Measurements from ENCODE around the gene BANP. TPM values are rescaled to one million over a fixed set of nuclear protein-coding genes. Genes with fewer than 3 reads are reported as not detected.
"Not testable (repeated sequence)": the region's sequence is repeated elsewhere in the genome, so short reads cannot be mapped to it uniquely, and the experiment has no call there.

Gene BANP
- total and polyA plus RNA-seq, 4 donors: 10.3 to 56.6 (median 20.1) TPM

DNA sequence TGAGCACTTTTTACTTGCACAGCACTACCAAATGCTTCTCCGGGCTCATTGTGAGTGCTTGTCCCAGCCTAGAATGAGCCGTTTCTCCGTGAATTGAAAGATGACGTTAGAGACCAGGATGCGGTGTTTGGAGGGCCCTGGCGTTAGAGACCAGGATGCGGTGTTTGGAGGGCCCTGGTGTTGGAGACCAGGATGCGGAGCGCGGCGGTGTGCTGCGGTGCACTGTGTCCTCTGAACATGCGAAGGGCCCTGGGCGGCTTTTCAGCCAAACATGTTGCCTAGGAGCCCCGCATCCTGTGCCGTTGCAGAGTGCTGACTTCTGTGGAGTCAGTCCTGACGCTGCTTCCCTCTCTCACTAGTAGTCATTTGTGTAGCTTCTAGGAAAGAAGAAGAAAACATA lies 42.7 kb downstream of the BANP start:
- H3K27ac ChIP-seq (ENCODE audit: low read depth in 1 of 2, low read length in 1 of 2): no peak overlapping the region
- H3K36me3 ChIP-seq (ENCODE audit: control insufficient read depth in 4 of 4, insufficient read depth in 4 of 4, low read length in 4 of 4): peaks cover 0 to 13% (median 3%) of the 10 kb centered on the region in 4 donors
- H3K9me3 ChIP-seq (ENCODE audit: control insufficient read depth in 4 of 4, insufficient read depth in 3 of 4, low read length in 3 of 4): no peaks in the 10 kb centered on the region
- H3K9ac ChIP-seq (ENCODE audit: insufficient read depth in 1 of 2, low read length in 2 of 2): no peak overlapping the region
- no peak overlapping the region for H3K4me3 ChIP-seq
- DNase-seq: no peak
- no peaks in the 10 kb centered on the region for H3K27me3 ChIP-seq (ENCODE audit: control insufficient read depth in 3 of 3, insufficient read depth in 3 of 3, low read length in 2 of 3)
- TF ChIP-seq, protein P1, sequence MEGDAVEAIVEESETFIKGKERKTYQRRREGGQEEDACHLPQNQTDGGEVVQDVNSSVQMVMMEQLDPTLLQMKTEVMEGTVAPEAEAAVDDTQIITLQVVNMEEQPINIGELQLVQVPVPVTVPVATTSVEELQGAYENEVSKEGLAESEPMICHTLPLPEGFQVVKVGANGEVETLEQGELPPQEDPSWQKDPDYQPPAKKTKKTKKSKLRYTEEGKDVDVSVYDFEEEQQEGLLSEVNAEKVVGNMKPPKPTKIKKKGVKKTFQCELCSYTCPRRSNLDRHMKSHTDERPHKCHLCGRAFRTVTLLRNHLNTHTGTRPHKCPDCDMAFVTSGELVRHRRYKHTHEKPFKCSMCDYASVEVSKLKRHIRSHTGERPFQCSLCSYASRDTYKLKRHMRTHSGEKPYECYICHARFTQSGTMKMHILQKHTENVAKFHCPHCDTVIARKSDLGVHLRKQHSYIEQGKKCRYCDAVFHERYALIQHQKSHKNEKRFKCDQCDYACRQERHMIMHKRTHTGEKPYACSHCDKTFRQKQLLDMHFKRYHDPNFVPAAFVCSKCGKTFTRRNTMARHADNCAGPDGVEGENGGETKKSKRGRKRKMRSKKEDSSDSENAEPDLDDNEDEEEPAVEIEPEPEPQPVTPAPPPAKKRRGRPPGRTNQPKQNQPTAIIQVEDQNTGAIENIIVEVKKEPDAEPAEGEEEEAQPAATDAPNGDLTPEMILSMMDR (IDR thresholded peaks at IDR 0.05; ENCODE audit: control extremely low read depth, extremely low read depth): no peak
- no peak for ATAC-seq (ENCODE audit: insufficient read depth, low FRiP score)
- 97 to 98% methylated on average over 17 of the region's 17 CpGs for WGBS, 2 donors
- H3K4me1 ChIP-seq (ENCODE audit: control insufficient read depth in 5 of 5, insufficient read depth in 5 of 5, low read length in 5 of 5): no peaks in the 10 kb centered on the region

DNA sequence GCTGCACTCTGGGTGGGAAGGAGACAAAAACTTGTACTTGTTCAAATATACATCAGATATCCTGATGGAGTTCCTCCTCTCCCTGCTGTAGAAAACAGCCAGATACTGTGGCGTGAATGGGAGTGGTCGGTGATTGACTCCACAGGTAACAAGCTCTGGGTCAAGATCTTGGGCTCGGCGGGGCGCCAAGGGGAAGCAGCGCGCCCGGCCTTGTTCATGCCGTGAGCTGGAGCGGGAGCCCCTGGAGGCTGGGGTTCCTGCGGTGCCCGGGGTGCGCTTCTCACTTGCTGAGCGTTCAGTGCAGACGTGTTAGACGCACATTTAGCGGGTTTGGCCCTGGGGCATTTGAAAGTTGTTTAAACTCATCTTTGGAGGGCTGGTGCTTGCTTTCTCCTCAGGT lies 44.4 kb downstream of the BANP start:
- Histone ChIP-seq H3K4me3 (no peak overlapping the region), H3K27me3 (ENCODE audit: control insufficient read depth in 3 of 3, insufficient read depth in 3 of 3, low read length in 2 of 3) (no peaks in the 10 kb centered on the region), H3K4me1 (ENCODE audit: control insufficient read depth in 5 of 5, insufficient read depth in 5 of 5, low read length in 5 of 5) (no peaks in the 10 kb centered on the region), H3K9ac (ENCODE audit: insufficient read depth in 1 of 2, low read length in 2 of 2) (no peak overlapping the region), H3K9me3 (ENCODE audit: control insufficient read depth in 4 of 4, insufficient read depth in 3 of 4, low read length in 3 of 4) (no peaks in the 10 kb centered on the region), H3K27ac (ENCODE audit: low read depth in 1 of 2, low read length in 1 of 2) (no peak overlapping the region), H3K36me3 (ENCODE audit: control insufficient read depth in 4 of 4, insufficient read depth in 4 of 4, low read length in 4 of 4) (peaks cover 0 to 13% (median 3%) of the 10 kb centered on the region in 4 donors)
- 91 to 93% methylated on average over 17 of the region's 17 CpGs for WGBS, 2 donors
- ATAC-seq (ENCODE audit: insufficient read depth, low FRiP score) (no peak), DNase-seq (no peak)
- TF ChIP-seq, protein P1 (IDR thresholded peaks at IDR 0.05; ENCODE audit: control extremely low read depth, extremely low read depth): no peak

DNA sequence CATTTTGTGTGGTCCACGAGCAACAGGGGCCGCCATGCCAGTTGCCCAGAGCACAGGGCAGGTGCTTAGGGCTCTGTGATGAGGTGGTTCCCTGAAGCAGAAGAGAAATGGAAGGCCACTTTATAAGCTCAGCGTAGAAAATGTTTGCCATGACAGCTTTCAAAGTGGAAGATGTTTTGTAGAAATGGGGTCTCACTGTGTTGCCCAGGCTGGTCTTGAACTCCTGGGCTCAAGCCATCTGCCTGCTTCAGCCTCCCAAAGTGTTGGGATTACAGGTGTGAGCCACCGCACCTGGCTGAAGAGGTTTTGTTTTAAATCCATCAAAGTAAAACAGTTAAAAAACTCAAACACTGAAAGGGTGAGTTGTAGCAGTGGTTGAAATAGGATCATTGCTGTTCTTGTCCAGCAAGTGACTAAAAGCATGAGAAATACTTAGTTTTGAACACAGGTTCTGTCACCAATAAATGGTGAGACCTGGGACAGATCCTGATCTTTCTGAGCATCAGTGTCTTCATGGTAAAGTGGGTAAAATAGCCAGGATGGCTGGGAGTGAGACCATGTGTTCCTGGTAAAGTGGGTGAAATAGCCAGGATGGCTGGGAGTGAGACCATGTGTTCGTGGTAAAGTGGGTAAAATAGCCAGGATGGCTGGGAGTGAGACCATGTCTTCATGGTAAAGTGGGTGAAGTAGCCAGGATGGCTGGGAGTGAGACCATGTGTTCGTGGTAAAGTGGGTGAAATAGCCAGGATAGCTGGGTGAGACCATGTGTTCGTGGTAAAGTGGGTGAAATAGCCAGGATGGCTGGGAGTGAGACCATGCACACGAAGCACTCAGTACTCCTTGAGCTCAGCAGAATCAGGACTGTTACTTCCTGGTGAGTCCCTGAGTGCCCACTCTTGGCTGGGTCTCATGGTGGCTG lies 46.0 kb downstream of the BANP start:
- no peak overlapping the region for H3K9ac ChIP-seq (ENCODE audit: insufficient read depth in 1 of 2, low read length in 2 of 2)
- DNase-seq (no peak), ATAC-seq (ENCODE audit: insufficient read depth, low FRiP score) (no peak)
- H3K36me3 ChIP-seq (ENCODE audit: control insufficient read depth in 4 of 4, insufficient read depth in 4 of 4, low read length in 4 of 4): peaks cover 0 to 12% (median 0%) of the 10 kb centered on the region in 4 donors
- TF ChIP-seq, protein P1 (IDR thresholded peaks at IDR 0.05; ENCODE audit: control extremely low read depth, extremely low read depth): no peak
- no peak overlapping the region for H3K4me3 ChIP-seq
- no peak overlapping the region for H3K27ac ChIP-seq (ENCODE audit: low read depth in 1 of 2, low read length in 1 of 2)
- H3K9me3 ChIP-seq (ENCODE audit: control insufficient read depth in 4 of 4, insufficient read depth in 3 of 4, low read length in 3 of 4): no peaks in the 10 kb centered on the region
- no peaks in the 10 kb centered on the region for H3K4me1 ChIP-seq (ENCODE audit: control insufficient read depth in 5 of 5, insufficient read depth in 5 of 5, low read length in 5 of 5)
- H3K27me3 ChIP-seq (ENCODE audit: control insufficient read depth in 3 of 3, insufficient read depth in 3 of 3, low read length in 2 of 3): no peaks in the 10 kb centered on the region
- WGBS, 2 donors: 90 to 92% methylated on average over 8 of the region's 8 CpGs

DNA sequence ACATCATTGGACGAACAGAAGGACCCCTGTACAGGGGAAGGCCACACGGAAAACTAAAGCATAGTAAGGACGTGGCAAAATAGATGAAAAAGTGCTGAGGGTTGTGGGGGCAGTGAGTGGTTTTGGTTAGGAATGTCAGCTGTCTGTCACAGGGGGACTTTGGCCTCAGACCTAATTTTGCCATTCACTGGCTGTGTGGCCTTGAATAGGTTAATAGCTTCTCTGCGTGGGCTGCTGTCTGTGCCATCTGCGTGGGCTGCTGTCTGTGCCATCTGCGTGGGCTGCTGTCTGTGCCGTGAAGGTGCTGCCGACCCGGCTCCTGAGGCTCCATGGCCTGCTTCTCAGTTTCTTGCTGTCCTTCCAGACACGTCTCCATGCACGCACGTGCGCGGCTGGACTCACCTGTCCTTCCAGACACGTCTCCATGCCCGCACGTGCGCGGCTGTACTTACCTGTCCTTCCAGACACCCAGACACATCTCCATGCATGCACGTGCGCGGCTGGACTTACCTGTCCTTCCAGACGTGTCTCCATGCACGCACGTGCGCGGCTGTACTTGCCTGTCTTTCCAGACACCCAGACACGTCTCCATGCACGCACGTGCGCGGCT lies 47.1 kb downstream of the BANP start:
- 95 to 96% methylated on average over 32 of the region's 32 CpGs for WGBS, 2 donors
- ATAC-seq (ENCODE audit: insufficient read depth, low FRiP score); H3K9me3 ChIP-seq (ENCODE audit: control insufficient read depth in 4 of 4, insufficient read depth in 3 of 4, low read length in 3 of 4); H3K36me3 ChIP-seq (ENCODE audit: control insufficient read depth in 4 of 4, insufficient read depth in 4 of 4, low read length in 4 of 4); H3K27me3 ChIP-seq (ENCODE audit: control insufficient read depth in 3 of 3, insufficient read depth in 3 of 3, low read length in 2 of 3); DNase-seq; H3K4me3 ChIP-seq; H3K4me1 ChIP-seq (ENCODE audit: control insufficient read depth in 5 of 5, insufficient read depth in 5 of 5, low read length in 5 of 5); H3K9ac ChIP-seq (ENCODE audit: insufficient read depth in 1 of 2, low read length in 2 of 2); H3K27ac ChIP-seq (ENCODE audit: low read depth in 1 of 2, low read length in 1 of 2): not testable (repeated sequence)

DNA sequence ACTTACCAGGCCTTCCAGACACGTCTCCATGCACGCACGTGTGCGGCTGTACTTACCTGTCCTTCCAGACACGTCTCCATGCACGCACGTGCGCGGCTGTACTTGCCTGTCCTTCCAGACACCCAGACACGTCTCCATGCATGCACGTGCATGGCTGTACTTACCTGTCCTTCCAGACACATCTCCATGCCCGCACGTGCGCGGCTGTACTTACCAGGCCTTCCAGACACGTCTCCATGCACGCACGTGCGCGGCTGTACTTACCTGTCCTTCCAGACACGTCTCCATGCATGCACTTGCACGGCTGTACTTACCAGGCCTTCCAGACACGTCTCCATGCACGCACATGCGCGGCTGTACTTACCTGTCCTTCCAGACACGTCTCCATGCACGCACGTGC lies 47.8 kb downstream of the BANP start:
- not testable (repeated sequence) for H3K9me3 ChIP-seq (ENCODE audit: control insufficient read depth in 4 of 4, insufficient read depth in 3 of 4, low read length in 3 of 4); H3K4me3 ChIP-seq; H3K27ac ChIP-seq (ENCODE audit: low read depth in 1 of 2, low read length in 1 of 2); H3K27me3 ChIP-seq (ENCODE audit: control insufficient read depth in 3 of 3, insufficient read depth in 3 of 3, low read length in 2 of 3); ATAC-seq (ENCODE audit: insufficient read depth, low FRiP score); H3K4me1 ChIP-seq (ENCODE audit: control insufficient read depth in 5 of 5, insufficient read depth in 5 of 5, low read length in 5 of 5); H3K9ac ChIP-seq (ENCODE audit: insufficient read depth in 1 of 2, low read length in 2 of 2); DNase-seq
- 94 to 95% methylated on average over 29 of the region's 29 CpGs for WGBS, 2 donors
- H3K36me3 ChIP-seq (ENCODE audit: control insufficient read depth in 4 of 4, insufficient read depth in 4 of 4, low read length in 4 of 4): peaks cover 0 to 11% (median 0%) of the 10 kb centered on the region in 4 donors

All from lung (tissue), 12 donors.